Renal pelvis (tissue), 4 donors: Measurements from ENCODE around the gene PCDHGA11. TPM values are rescaled to one million over a fixed set of nuclear protein-coding genes. Genes with fewer than 3 reads are reported as not detected.
A peak's percentile ranks its signal among the peaks of the same experiment; 100 is the strongest.
"Not testable (repeated sequence)": the region's sequence is repeated elsewhere in the genome, so short reads cannot be mapped to it uniquely, and the experiment has no call there.

ENCODE experiments used
- DNase-seq: peaks from one replicate; pipeline ENCODE4 v3.0.0-alpha.2; 2013
- polyA plus RNA-seq, 3 donors: library from polyadenylated mRNA; unstranded; fragments of 120-200 nt; gene quantifications; one replicate each; pipeline ENCODE4 v1.2.1, GENCODE V29; 2013; ENCODE audit not compliant: insufficient read length in 3 of 3

The PCDHGA11 gene
- polyA plus RNA-seq, 3 donors, result 3.8 to 6.3 (median 4.9) TPM

DNA sequence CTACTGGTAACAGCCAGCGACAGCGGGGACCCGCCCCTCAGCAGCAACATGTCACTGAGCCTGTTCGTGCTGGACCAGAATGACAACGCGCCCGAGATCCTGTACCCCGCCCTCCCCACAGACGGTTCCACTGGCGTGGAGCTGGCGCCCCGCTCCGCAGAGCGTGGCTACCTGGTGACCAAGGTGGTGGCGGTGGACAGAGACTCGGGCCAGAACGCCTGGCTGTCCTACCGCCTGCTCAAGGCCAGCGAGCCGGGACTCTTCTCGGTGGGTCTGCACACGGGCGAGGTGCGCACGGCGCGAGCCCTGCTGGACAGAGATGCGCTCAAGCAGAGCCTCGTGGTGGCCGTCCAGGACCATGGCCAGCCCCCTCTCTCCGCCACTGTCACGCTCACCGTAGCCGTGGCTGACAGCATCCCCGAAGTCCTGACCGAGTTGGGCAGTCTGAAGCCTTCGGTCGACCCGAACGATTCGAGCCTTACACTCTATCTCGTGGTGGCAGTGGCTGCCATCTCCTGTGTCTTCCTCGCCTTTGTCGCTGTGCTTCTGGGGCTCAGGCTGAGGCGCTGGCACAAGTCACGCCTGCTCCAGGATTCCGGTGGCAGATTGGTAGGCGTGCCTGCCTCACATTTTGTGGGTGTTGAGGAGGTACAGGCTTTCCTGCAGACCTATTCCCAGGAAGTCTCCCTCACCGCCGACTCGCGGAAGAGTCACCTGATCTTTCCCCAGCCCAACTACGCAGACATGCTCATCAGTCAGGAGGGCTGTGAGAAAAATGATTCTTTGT, 26.3 kb upstream of the PCDHGA11 start:
- not testable (repeated sequence) for DNase-seq

DNA sequence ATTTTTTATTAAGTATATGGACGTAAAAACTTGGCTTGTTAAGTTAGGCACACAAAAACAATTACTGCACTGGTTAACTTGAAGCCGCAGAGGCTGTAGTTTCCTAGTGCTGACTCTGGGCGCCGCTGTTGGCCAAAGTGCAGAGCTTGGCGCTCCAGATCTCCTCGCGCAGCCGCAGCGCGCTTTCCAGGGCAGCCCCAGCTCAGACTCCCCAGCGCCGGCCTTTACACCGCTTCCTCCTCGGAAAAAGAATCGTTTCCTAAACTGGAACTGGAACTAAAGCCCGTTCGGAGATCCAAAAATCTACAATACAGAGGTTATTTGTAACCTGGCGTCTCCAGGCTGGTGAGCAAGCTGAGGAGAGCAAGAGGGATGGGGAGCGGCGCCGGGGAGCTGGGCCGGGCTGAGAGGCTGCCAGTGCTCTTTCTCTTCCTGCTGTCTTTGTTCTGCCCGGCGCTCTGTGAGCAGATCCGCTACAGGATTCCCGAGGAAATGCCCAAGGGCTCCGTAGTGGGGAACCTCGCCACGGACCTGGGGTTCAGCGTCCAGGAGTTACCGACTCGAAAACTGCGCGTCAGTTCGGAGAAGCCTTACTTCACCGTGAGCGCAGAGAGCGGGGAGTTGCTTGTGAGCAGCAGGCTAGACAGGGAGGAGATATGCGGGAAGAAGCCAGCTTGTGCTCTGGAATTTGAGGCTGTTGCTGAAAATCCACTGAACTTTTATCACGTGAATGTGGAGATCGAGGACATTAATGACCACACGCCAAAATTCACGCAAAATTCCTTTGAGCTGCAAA, 22.9 kb upstream of the PCDHGA11 start, which contains the start of gene PCDHGB5:
TSS of gene PCDHGB5 (plus strand) at position 192 of the 796 bp plus-strand sequence. CDS start at position 373, 181 bp downstream.
- not testable (repeated sequence) for DNase-seq

DNA sequence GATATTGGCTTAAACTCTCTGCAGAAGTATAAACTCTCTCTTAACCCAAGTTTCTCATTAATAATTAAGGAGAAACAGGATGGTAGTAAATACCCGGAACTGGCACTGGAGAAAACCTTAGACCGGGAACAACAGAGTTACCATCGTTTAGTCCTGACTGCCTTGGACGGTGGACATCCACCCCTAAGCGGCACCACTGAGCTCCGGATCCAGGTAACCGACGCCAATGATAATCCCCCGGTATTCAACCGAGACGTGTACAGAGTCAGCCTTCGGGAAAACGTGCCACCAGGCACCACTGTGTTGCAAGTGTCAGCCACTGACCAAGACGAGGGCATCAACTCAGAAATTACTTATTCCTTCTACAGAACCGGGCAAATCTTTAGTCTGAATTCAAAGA, 22.2 kb upstream of the PCDHGA11 start:
- DNase-seq, result no peak

DNA sequence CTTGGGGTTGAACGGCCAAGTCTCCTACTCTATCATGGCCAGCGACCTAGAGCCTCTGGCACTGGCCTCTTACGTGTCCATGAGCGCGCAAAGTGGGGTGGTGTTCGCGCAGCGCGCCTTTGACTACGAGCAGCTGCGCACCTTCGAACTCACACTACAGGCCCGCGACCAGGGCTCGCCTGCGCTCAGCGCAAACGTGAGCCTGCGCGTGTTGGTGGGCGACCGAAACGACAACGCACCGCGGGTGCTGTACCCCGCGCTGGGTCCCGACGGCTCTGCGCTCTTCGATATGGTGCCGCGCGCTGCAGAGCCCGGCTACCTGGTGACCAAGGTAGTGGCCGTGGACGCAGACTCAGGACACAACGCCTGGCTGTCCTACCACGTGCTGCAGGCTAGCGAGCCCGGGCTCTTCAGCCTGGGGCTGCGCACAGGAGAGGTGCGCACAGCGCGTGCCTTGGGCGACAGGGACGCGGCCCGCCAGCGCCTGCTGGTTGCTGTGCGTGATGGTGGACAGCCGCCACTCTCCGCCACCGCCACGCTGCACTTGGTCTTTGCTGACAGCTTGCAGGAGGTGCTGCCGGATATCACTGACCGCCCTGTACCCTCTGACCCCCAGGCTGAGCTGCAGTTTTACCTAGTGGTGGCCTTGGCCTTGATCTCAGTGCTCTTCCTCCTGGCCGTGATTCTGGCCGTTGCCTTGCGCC, 21.1 kb upstream of the PCDHGA11 start:
- no peak for DNase-seq

DNA sequence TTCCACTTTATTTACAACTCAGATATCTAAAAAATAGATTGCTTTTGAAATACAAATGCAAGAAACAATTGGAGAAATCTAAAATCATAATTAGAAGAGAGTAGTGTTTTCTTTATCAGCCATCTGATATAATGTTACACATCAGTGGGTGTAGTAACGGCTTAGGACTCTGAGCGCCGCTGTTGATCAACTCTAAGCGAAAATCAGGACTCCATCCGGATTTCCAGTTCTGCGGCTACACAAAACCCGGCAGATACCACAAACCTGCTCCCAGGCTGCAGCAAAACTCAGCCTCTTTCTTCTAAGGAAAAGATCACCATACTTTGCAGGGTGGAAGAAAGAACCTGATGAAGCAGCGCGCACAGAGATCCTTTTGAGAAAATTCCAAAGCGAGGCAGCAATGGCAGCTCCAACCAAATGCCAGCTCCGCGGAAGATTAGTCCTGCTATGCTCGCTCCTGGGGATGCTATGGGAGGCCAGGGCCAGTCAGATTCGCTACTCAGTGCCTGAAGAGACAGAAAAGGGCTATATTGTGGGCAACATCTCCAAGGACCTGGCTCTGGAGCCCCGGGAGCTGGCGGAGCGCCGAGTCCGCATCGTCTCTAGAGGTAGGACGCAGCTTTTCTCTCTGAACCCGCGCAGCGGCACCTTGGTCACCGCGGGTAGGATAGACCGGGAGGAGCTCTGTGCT, 18.2 kb upstream of the PCDHGA11 start, which contains the start of gene PCDHGA9:
TSS of gene PCDHGA9 (plus strand) at position 226 of the 691 bp plus-strand sequence. CDS start at position 401, 175 bp downstream.
- no peak for DNase-seq

DNA sequence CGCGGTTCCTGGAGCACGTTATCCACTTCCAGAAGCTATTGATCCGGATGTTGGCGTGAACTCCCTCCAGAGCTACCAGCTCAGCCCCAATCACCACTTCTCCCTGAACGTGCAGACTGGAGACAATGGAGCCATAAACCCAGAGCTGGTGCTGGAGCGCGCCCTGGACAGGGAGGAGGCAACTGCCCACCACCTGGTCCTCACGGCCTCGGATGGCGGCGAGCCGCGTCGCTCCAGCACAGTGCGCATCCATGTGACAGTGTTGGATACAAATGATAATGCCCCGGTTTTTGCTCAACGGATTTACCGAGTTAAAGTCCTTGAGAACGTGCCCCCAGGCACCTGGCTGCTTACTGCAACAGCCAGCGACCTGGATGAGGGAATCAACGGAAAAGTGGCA, 17.5 kb upstream of the PCDHGA11 start:
- DNase-seq, result no peak

DNA sequence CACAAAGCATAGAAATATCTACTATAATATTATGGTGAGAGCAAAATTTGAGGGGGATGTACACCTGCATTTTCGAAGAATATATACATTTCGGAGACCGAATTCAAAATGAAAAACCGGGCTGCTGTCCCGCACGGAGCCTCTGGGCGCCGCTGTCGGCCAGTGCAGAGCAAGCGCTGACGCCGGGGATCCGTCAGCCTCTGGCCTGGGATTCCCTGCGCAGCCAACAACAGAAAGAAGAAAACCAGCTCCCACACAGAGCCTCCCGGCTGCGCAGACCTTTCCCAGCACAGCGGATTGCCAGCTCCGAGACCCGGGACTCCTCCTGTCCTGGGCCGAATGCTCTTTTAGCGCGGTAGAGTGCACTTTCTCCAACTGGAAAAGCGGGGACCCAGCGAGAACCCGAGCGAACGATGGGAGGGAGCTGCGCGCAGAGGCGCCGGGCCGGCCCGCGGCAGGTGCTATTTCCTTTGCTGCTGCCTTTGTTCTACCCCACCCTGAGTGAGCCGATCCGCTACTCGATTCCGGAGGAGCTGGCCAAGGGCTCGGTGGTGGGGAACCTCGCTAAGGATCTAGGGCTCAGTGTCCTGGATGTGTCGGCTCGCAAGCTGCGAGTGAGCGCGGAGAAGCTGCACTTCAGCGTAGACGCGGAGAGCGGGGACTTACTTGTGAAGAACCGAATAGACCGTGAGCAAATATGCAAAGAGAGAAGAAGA, 12.9 kb upstream of the PCDHGA11 start, which contains the start of gene PCDHGB6:
TSS of gene PCDHGB6 (plus strand) at position 232 of the 716 bp plus-strand sequence. CDS start at position 414, 182 bp downstream.
- DNase-seq, result not testable (repeated sequence)

DNA sequence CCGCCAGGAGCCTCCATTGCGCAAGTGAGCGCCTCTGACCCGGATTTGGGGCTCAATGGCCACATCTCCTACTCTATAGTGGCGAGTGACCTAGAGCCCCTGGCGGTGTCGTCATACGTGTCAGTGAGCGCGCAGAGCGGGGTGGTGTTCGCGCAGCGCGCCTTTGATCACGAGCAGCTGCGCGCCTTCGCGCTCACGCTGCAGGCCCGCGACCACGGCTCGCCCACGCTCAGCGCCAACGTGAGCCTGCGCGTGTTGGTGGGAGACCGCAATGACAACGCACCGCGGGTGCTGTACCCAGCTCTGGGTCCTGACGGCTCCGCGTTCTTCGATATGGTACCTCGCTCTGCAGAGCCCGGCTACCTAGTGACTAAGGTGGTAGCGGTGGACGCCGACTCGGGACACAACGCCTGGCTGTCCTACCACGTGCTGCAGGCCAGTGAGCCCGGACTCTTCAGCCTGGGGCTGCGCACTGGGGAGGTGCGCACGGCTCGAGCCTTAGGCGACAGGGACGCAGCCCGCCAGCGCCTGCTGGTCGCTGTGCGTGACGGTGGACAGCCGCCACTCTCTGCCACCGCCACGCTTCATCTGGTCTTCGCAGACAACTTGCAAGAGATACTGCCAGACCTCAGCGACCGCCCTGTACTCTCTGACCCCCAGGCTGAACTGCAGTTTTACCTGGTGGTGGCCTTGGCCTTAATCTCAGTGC, 11.1 kb upstream of the PCDHGA11 start:
- no peak for DNase-seq

DNA sequence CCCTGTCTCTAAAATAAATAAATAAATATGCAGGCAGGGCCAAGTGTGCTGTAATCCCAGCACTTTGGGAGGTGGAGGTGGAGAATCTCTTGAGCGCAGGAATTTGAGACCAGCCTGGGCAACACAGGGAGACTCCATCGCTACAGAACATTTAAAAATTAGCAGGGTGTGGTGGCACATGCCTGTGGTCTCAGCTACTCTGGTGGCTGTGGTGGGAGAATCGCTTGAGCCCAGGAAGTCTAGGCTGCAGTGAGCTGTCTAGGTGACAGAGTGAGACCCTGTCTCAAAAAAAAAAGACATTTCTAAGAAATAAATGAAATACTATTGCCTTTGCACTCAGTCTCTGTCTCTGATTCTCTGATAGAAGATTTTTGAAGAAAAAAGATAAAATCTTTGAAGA, 9.3 kb upstream of the PCDHGA11 start:
- no peak for DNase-seq

DNA sequence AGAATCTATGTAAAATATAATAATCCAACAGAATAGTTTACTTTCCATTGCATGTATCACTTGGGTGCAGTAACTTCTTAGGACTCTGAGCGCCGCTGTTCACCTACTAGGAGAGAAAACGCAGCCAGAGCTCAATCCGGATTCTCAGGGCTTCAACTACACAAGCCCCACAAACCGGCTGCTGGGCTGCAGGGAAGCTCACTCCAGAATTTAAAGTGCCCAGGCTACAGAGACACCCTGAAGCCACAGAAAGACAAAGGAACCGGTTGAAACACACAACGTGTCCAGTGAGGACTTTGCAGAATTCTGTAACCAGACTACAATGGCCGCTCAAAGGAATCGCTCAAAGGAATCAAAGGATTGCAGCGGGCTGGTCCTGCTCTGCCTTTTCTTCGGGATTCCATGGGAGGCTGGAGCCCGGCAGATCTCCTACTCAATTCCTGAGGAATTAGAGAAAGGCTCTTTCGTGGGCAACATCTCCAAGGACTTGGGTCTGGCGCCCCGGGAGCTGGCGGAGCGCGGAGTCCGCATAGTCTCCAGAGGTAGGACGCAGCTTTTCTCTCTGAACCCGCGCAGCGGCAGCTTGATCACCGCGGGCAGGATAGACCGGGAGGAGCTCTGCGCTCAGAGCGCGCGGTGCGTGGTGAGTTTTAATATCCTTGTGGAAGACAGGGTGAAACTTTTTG, 7.9 kb upstream of the PCDHGA11 start, which contains the start of gene PCDHGA10:
TSS of gene PCDHGA10 (plus strand) at position 134 of the 686 bp plus-strand sequence. CDS start at position 323, 189 bp downstream.
- DNase-seq, result no peak

DNA sequence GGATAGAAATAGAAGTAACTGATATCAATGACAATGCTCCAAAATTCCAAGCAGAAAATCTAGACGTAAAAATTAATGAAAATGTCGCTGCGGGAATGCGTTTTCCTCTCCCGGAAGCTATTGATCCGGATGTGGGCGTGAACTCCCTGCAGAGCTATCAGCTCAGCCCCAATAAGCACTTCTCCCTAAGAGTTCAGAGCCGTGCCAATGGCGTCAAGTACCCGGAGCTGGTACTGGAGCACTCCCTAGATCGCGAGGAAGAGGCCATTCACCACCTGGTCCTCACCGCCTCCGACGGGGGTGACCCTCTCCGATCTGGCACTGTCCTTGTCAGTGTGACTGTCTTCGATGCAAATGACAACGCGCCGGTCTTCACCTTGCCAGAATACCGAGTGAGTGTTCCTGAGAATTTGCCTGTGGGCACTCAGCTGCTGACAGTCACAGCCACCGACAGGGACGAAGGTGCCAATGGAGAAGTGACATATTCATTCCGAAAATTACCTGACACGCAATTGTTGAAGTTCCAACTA, 7.2 kb upstream of the PCDHGA11 start:
- DNase-seq, result no peak

DNA sequence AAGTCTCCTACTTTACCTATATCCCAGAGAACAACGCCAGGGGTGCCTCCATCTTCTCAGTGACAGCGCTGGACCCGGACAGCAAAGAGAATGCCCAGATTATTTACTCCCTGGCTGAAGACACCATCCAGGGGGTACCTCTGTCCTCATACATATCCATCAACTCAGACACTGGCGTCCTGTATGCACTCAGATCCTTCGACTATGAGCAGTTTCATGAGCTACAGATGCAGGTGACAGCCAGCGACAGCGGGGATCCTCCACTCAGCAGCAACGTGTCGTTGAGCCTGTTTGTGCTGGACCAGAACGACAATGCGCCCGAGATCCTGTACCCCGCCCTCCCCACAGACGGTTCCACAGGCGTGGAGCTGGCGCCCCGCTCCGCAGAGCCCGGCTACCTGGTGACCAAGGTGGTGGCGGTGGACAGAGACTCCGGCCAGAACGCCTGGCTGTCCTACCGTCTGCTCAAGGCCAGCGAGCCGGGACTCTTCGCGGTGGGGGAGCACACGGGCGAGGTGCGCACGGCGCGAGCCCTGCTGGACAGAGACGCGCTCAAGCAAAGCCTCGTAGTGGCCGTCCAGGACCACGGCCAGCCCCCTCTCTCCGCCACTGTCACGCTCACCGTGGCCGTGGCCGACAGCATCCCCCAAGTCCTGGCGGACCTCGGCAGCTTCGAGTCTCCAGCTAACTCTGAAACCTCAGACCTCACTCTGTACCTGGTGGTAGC, 6.1 kb upstream of the PCDHGA11 start:
- DNase-seq, result not testable (repeated sequence)

DNA sequence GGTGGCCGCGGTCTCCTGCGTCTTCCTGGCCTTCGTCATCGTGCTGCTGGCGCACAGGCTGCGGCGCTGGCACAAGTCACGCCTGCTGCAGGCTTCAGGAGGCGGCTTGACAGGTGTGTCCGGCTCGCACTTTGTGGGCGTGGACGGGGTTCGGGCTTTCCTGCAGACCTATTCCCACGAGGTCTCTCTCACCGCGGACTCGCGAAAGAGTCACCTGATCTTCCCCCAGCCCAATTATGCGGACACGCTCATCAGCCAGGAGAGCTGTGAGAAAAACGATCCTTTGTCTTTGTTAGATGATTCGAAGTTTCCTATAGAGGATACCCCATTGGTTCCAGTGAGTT, 5.6 kb upstream of the PCDHGA11 start:
- not testable (repeated sequence) for DNase-seq

DNA sequence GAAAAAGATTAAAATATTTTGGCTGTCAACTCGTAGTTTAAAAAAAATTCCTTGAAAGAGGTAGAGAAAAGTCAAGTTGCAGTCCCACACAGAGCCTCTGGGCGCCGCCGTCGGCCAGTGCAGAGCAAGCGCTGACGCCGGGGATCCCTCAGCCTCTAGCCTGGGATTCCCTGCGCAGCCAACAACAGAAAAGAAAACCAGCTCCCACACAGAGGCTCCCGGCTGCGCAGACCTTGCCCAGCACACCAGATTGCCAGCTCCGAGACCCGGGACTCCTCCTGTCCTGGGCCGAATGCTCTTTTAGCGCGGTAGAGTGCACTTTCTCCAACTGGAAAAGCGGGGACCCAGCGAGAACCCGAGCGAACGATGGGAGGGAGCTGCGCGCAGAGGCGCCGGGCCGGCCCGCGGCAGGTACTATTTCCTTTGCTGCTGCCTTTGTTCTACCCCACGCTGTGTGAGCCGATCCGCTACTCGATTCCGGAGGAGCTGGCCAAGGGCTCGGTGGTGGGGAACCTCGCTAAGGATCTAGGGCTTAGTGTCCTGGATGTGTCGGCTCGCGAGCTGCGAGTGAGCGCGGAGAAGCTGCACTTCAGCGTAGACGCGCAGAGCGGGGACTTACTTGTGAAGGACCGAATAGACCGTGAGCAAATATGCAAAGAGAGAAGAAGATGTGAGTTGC, 3.2 kb upstream of the PCDHGA11 start, which contains the start of gene PCDHGB7:
TSS of gene PCDHGB7 (plus strand) at position 184 of the 679 bp plus-strand sequence. CDS start at position 367, 183 bp downstream.
- DNase-seq, result peak; percentile 42

DNA sequence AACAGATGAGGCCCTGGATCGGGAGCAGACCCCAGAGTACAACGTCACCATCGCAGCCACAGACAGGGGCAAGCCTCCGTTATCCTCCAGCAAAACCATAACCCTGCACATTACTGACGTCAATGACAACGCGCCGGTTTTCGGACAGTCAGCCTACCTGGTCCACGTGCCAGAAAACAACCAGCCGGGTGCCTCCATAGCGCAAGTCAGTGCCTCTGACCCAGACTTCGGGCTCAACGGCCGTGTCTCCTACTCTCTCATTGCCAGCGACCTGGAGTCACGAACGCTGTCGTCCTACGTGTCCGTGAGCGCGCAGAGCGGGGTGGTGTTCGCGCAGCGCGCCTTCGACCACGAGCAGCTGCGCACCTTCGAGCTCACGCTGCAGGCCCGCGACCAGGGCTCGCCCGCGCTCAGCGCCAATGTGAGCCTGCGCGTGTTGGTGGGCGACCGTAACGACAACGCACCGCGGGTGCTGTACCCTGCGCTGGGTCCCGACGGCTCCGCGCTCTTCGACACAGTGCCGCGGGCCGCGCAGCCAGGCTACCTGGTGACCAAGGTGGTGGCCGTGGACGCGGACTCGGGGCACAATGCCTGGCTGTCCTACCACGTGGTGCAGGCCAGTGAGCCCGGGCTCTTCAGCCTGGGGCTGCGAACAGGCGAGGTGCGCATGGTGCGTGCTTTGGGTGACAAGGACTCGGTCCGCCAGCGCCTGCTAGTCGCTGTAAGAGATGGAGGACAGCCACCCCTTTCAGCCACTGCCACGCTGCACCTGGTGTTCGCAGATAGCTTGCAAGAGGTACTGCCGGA, 1.6 kb upstream of the PCDHGA11 start:
- no peak for DNase-seq

DNA sequence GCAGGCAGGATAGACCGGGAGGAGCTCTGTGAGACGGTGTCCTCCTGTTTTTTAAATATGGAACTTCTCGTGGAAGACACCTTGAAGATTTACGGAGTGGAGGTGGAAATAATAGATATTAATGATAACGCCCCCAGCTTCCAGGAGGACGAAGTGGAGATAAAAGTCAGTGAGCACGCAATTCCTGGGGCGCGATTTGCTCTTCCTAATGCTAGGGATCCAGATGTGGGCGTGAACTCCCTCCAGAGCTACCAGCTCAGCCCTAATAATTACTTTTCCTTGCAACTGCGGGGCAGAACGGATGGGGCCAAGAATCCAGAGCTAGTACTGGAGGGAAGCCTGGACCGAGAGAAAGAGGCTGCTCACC, 621 bp downstream of the PCDHGA11 start:
- no peak for DNase-seq
